OCI-LY1 (cell line): ENCODE results near the gene FBXW7.

Source experiments
- EZH2 ChIP-seq: fragments of 200-600 bp; sonication (generic), shearing (Covaris generic); IDR thresholded peaks from 2 replicates; pipeline ENCODE4 v1.8.0; 2017; ENCODE audit warnings: borderline replicate concordance, mixed run types, mild to moderate bottlenecking, antibody characterized with exemption, low read length, moderate library complexity, mixed read lengths
- TF ChIP-seq, protein P1 (sequence below): fragments of 200-600 bp; sonication (generic), shearing (Covaris generic); IDR thresholded peaks from 2 replicates; pipeline ENCODE4 v1.5.1; 2017; ENCODE audit warnings: mild to moderate bottlenecking, antibody characterized with exemption, low read length, moderate library complexity, mixed read lengths

DNA sequence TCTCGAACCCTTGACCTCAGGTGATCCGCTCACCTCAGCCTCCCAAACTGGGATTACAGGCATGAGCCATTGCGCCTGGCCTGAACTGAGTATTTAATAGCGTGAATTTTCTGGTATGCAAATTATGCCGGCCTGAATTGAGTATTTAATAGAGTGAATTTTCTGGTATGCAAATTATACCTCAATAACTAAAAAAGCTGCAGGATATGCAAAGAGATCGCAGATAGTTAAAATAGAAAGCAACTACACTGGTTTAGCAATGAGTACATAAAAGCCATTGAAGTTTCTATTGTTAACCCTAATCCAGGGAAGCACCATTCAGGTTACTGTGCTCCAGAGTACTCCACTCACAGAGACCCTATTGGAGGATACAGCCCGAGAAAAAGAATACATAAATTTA, 22.8 kb downstream of the FBXW7 start:
- TF ChIP-seq, protein P1, sequence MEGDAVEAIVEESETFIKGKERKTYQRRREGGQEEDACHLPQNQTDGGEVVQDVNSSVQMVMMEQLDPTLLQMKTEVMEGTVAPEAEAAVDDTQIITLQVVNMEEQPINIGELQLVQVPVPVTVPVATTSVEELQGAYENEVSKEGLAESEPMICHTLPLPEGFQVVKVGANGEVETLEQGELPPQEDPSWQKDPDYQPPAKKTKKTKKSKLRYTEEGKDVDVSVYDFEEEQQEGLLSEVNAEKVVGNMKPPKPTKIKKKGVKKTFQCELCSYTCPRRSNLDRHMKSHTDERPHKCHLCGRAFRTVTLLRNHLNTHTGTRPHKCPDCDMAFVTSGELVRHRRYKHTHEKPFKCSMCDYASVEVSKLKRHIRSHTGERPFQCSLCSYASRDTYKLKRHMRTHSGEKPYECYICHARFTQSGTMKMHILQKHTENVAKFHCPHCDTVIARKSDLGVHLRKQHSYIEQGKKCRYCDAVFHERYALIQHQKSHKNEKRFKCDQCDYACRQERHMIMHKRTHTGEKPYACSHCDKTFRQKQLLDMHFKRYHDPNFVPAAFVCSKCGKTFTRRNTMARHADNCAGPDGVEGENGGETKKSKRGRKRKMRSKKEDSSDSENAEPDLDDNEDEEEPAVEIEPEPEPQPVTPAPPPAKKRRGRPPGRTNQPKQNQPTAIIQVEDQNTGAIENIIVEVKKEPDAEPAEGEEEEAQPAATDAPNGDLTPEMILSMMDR, result no peak
- TF ChIP-seq EZH2, result no peak
